RWPE1 (cell line): ENCODE results near the gene SLC47A2.

Experiments
- CTCF ChIA-PET: fragments of 350-600 bp; sonication (Branson Sonifier 250); formaldehyde crosslinking; extraction: SDS; loops from one replicate; lab custom pipeline; 2021; lab: Yijun Ruan, JAX
- POLR2A ChIA-PET: fragments of 400-600 bp; formaldehyde crosslinking; extraction: SDS; loops from one replicate; lab custom pipeline; 2020; ENCODE audit warnings: antibody characterized with exemption; ENCODE audit not compliant: low non-redundant PET; lab: Yijun Ruan, JAX
- DNase-seq: peaks from one replicate; pipeline ENCODE4 v3.0.0; 2012; ENCODE audit warnings: low spot score
- H3K27ac ChIP-seq: fragments of 450-650 bp; 2 replicates; pipeline ENCODE4 v1.5.1; 2017
- CTCF ChIP-seq: fragments of 450-650 bp; conservative IDR thresholded peaks from 2 replicates; pipeline ENCODE4 v1.5.1; 2017; ENCODE audit warnings: low read depth, mild to moderate bottlenecking

The SLC47A2 gene

GRCh38 chr17:19744492-19744891 lies 28.1 kb upstream of the SLC47A2 start:
- no peak for TF ChIP-seq CTCF
- DNase-seq: no peak
- ChIA-PET POLR2A (no interaction called here), CTCF (interaction anchor here (1.5 to 1.6 kb wide), 3 partner anchors 10 to 24 kb away, joined by 5 to 8 read pairs (median 6); no protein-coding TSS in a partner anchor)
- H3K27ac ChIP-seq: peak overlapping the region; percentile 100

- TF ChIP-seq CTCF: no peak
- DNase-seq: no peak
- ChIA-PET POLR2A (no interaction called here), CTCF (interaction anchor here (0.7 to 1.2 kb wide), 2 partner anchors 10 to 122 kb away, joined by 3 to 5 read pairs; no protein-coding TSS in a partner anchor)
- peak overlapping the region; percentile 100 for H3K27ac ChIP-seq
Observed at GRCh38 chr17:19743101-19744100, 27.0 kb upstream of the SLC47A2 start.

- H3K27ac ChIP-seq: peak overlapping the region; percentile 100
- no peak for TF ChIP-seq CTCF
- no peak for DNase-seq
- CTCF ChIA-PET: interaction anchor here (1.2 kb wide), 1 partner anchor 11 kb away, joined by 5 read pairs; no protein-coding TSS in a partner anchor
- POLR2A ChIA-PET: no interaction called here
Observed at GRCh38 chr17:19742495-19742894, 26.1 kb upstream of the SLC47A2 start.

- peak overlapping the region; percentile 100 for H3K27ac ChIP-seq
- POLR2A ChIA-PET: no interaction called here
- CTCF ChIA-PET: no interaction called here
- TF ChIP-seq CTCF: no peak
- no peak for DNase-seq
Observed at GRCh38 chr17:19741832-19742457, 25.6 kb upstream of the SLC47A2 start.

GRCh38 chr17:19740933-19741332 lies 24.5 kb upstream of the SLC47A2 start:
- H3K27ac ChIP-seq: peak overlapping the region; percentile 100
- CTCF ChIA-PET: no interaction called here
- DNase-seq: no peak
- POLR2A ChIA-PET: no interaction called here
- TF ChIP-seq CTCF: no peak
